Measurements from ENCODE around the gene RTEL1. TPM values are rescaled to one million over a fixed set of nuclear protein-coding genes. Genes with fewer than 3 reads are reported as not detected.

The RTEL1 gene
- polyA plus RNA-seq, 3 donors: 1.0 to 15.5 (median 4.8) TPM

GRCh38 chr20:63618291-63618980 is 39.7 kb upstream of the RTEL1 start:
- Mint-ChIP-seq H3K27me3 (ENCODE audit: low read depth in 3 of 3) (peaks cover 0 to 3% (median 2%) of the 10 kb centered on the region in 3 donors), H3K4me3 (no peak overlapping the region), H3K36me3 (peaks cover 64 to 85% of the 10 kb centered on the region in 2 donors), H3K9me3 (peaks cover 0 to 9% (median 6%) of the 10 kb centered on the region in 7 donors), H3K27ac (peak overlapping the region in 1 of 7 donors; percentile 15), H3K4me1 (peaks cover 7% of the 10 kb centered on the region)
- no peak overlapping the region for H3K4me3 ChIP-seq (replicated peaks in 1 of 3; ENCODE audit: low read depth in 2 of 3, low read length in 3 of 3)
- H3K27ac ChIP-seq (ENCODE audit: low read depth in 1 of 2, low read length in 2 of 2): no peak overlapping the region
- no peak for DNase-seq
- peaks cover 43% of the 10 kb centered on the region for H4K20me1 ChIP-seq (ENCODE audit: insufficient read depth, low read length)
- WGBS (ENCODE audit: insufficient coverage): 93% methylated on average over 10 of the region's 11 CpGs
- intact Hi-C loops (cut with micrococcal nuclease): no loop called here
- no peak overlapping the region for H3K9ac ChIP-seq (ENCODE audit: insufficient read depth, low read length, poor library complexity, severe bottlenecking)
- no peak overlapping the region for H3K4me2 ChIP-seq (replicated peaks; ENCODE audit: extremely low read depth, low read length, poor library complexity, severe bottlenecking)
- peaks cover 5% of the 10 kb centered on the region in 2 donors for H3K4me1 ChIP-seq (ENCODE audit: control insufficient read depth in 1 of 2, insufficient read depth in 2 of 2, low read length in 2 of 2)
- H3K27me3 ChIP-seq (ENCODE audit: control insufficient read depth in 2 of 2, insufficient read depth in 2 of 2, low read length in 2 of 2): no peaks in the 10 kb centered on the region
- H3K79me2 ChIP-seq (ENCODE audit: insufficient read depth, low read length): peaks cover 54% of the 10 kb centered on the region
- TF ChIP-seq CTCF (IDR thresholded peaks at IDR 0.05): no peak
- no peaks in the 10 kb centered on the region for H3K9me3 ChIP-seq (replicated peaks in 1 of 2; ENCODE audit: control insufficient read depth in 1 of 2, insufficient read depth in 1 of 2, low read length in 2 of 2)
- H2AFZ ChIP-seq (ENCODE audit: insufficient read depth, low read depth, low read length, poor library complexity, severe bottlenecking): no peak overlapping the region
- H3K36me3 ChIP-seq (replicated peaks in 1 of 2; ENCODE audit: control insufficient read depth in 1 of 2, insufficient read depth in 2 of 2, low read length in 2 of 2): peaks cover 33 to 50% of the 10 kb centered on the region in 2 donors

- Histone ChIP-seq H3K36me3 (replicated peaks in 1 of 2; ENCODE audit: control insufficient read depth in 1 of 2, insufficient read depth in 2 of 2, low read length in 2 of 2) (peaks cover 33 to 50% of the 10 kb centered on the region in 2 donors), H3K9me3 (replicated peaks in 1 of 2; ENCODE audit: control insufficient read depth in 1 of 2, insufficient read depth in 1 of 2, low read length in 2 of 2) (no peaks in the 10 kb centered on the region), H3K27ac (ENCODE audit: low read depth in 1 of 2, low read length in 2 of 2) (no peak overlapping the region), H3K4me3 (replicated peaks in 1 of 3; ENCODE audit: low read depth in 2 of 3, low read length in 3 of 3) (no peak overlapping the region), H3K4me2 (replicated peaks; ENCODE audit: extremely low read depth, low read length, poor library complexity, severe bottlenecking) (no peak overlapping the region), H4K20me1 (ENCODE audit: insufficient read depth, low read length) (peaks cover 40% of the 10 kb centered on the region), H3K9ac (ENCODE audit: insufficient read depth, low read length, poor library complexity, severe bottlenecking) (no peak overlapping the region), H3K27me3 (ENCODE audit: control insufficient read depth in 2 of 2, insufficient read depth in 2 of 2, low read length in 2 of 2) (no peaks in the 10 kb centered on the region), H3K79me2 (ENCODE audit: insufficient read depth, low read length) (peaks cover 59% of the 10 kb centered on the region), H3K4me1 (ENCODE audit: control insufficient read depth in 1 of 2, insufficient read depth in 2 of 2, low read length in 2 of 2) (no peaks in the 10 kb centered on the region), H2AFZ (ENCODE audit: insufficient read depth, low read depth, low read length, poor library complexity, severe bottlenecking) (no peak overlapping the region)
- no peak for TF ChIP-seq CTCF (IDR thresholded peaks at IDR 0.05)
- peaks cover 0 to 9% (median 6%) of the 10 kb centered on the region in 7 donors for H3K9me3 Mint-ChIP-seq
- H3K4me3 Mint-ChIP-seq: no peak overlapping the region
- 98% methylated on average over 16 of the region's 16 CpGs for WGBS (ENCODE audit: insufficient coverage)
- DNase-seq: no peak
- intact Hi-C loops (cut with micrococcal nuclease): no loop called here
- no peak overlapping the region for H3K27ac Mint-ChIP-seq
- H3K27me3 Mint-ChIP-seq (ENCODE audit: low read depth in 3 of 3): peaks cover 0 to 3% (median 2%) of the 10 kb centered on the region in 3 donors
- peaks cover 2% of the 10 kb centered on the region for H3K4me1 Mint-ChIP-seq
- peaks cover 61 to 81% of the 10 kb centered on the region in 2 donors for H3K36me3 Mint-ChIP-seq
Observed at GRCh38 chr20:63619086-63619485, 39.0 kb upstream of the RTEL1 start.
